ENCODE data around the gene GPX4.
"Not testable (repeated sequence)": the region's sequence is repeated elsewhere in the genome, so short reads cannot be mapped to it uniquely, and the experiment has no call there.

GPX4 gene

GRCh38 chr19:1105008-1105872 is 1.4 kb downstream of the GPX4 start:
- no peak for DNase-seq

DNA sequence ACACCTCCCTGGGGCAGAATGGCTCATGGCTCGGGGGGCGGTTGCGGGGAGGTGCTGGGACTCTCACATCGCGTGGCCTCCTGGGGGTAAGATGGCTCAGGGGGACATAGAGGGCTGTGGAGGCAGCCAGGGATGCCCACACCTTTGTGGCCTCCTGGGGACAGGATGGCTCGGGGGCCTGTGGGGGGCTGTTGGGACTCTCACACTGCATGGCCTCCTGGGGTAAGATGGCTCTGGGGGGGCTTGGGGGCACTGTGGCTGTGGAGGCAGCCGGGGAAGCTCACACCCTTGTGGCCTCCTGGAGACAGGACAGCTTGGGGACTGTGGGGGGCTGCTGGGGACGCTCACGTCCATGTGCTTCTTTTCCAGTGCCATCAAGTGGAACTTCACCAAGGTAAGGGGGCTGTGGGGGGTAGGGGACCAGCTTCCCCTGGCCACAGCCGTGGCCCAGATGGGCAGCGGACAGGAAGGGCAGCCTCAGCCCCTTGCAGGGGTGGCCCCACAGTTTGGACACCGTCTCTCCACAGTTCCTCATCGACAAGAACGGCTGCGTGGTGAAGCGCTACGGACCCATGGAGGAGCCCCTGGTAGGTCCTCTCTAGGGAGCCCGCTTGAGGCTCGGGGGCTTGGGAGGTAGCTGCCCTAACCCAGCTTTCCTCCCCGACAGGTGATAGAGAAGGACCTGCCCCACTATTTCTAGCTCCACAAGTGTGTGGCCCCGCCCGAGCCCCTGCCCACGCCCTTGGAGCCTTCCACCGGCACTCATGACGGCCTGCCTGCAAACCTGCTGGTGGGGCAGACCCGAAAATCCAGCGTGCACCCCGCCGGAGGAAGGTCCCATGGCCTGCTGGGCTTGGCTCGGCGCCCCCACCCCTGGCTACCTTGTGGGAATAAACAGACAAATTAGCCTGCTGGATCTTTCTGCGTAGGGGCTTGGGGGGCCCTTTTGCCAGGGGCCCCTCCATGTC is 2.4 kb downstream of the GPX4 start:
- DNase-seq: no peak

- no peak for DNase-seq
Observed at GRCh38 chr19:1106841-1107660, 3.3 kb downstream of the GPX4 start.

DNA sequence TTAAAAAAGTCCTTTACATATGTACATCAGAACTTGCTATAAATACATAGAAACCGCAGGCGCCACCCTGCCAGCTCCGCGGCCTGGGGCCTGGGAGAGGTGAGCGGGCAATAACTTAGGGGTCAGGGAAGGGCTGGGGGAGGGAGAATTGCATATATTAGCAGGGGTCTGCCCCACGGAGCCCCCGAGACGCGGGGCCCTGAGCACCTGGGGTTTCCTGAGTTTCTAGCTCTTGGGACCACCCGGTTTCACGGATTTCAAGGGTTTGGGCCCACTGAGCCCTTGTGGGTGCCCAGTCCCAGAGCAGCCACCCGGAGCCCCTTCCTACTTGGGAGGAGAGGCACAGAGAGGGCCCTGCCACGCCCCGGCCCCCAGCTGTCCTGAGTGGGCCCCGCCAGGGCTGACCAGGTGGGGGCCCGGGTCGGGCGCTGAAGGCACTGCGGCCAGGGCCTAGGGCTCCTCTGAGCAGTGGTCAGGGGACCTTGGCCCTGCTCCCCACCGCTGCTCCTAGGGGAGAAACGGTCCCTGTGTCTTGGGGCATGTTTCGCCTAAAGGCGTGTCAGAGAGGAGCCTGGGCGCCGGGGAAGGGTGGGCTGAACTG is 4.0 kb downstream of the GPX4 start:
- no peak for DNase-seq

DNA sequence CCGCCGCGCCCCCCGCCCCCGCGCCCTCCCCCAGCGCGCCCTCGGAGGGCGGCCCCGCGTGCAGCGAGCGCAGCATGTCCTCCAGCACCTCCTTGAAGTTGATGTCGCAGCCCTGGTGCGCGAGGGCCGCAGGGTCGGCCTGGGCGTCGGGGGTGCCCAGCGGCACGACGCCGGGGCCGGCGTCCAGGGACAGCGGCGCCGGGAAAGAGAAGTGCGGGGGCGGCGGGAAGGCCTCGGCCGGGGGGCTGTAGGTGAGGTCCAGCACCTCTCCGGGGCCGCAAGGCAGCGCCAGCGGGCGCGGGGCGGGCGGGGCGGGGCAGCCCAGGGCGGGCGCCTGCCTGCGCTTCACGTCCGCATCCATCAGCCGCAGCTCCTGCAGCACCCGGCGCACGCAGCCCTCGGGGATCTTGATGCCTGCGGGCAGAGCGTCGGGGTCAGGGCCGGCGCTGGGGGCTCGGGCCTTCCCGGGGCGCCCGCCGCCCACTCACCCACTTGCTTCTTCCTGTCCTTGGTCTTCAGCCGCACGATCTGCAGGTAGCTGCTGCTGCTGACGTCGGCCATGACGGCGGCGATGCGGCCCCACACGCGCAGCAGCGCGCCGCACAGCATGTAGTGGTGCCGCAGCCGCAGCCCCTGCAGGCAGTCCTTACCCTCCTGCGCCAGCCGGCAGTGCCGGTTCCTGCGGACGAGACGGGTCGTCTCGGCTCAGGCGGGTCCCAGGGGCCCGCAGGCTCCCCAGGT is 4.7 kb downstream of the GPX4 start:
- DNase-seq: no peak

DNA sequence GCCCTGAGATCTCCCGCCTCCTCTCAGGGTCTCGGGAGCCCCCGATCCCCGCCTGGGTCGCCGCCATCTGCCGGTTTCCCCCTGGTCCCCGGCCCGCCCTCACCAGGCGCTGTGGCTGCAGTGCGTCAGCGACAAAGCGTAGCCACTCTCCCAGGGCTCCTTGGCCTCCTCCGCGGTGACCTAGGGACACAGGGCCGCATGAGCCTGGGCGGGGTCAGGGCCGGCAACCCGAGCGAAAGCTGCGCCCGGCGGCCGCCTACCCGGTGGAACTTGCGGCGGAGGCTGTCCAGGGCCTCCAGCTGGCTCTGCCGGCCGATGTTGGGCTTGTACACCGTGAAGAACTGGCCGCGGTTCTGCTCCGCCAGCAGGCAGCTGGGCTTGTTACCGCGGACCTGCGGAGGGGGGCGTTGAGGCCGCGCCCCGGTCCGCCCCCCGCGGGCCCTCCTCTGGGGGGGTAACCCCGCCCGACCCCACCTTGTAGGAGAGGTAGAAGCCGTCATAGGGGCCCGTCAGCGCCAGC is 5.3 kb downstream of the GPX4 start:
- no peak for DNase-seq

DNA sequence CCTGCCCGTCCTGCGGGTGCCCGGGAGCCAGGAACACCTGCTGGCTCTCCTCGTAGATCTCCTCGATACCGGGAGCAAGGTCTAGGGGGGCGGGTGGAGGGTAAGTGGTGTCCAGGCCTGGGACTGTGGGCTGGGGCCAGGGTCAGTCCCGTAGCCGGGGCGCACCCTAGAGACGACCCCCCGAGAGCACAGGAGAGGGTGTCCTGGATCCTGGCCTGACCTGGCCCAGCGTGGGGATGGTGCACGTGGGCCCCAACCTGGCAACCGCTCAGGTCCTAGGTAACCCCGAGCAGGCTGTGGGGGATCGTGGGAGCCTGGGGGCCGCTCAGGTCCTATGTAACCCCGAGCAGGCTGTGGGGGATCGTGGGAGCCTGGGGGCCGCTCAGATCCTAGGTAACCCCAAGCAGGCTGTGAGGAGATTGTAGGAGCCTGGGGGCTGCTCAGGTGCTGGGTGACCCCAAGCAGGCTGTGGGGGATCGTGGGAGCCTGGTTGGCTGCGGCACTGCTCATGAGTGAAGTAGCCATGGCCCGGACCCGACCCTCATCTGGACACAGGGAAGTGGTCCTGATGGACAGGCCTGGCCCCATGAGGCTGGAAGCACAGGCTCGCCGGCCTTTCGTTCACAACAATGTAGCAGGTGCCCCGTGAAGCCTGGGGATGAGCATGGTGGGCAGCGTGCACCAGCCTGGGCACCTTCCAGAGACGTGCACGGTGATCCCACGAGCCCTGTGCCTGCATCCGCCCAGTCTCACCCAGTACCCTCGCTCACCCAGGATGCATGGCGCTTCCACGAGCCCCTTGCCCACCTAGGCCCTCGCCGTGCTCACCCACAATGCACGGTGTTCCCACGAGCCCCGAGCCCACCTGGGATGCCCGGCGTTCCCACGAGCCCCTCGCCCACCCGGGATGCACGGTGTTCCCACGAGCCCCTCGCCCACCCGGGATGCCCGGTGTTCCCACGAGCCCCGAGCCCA is 6.2 kb downstream of the GPX4 start:
- DNase-seq: no peak

DNA sequence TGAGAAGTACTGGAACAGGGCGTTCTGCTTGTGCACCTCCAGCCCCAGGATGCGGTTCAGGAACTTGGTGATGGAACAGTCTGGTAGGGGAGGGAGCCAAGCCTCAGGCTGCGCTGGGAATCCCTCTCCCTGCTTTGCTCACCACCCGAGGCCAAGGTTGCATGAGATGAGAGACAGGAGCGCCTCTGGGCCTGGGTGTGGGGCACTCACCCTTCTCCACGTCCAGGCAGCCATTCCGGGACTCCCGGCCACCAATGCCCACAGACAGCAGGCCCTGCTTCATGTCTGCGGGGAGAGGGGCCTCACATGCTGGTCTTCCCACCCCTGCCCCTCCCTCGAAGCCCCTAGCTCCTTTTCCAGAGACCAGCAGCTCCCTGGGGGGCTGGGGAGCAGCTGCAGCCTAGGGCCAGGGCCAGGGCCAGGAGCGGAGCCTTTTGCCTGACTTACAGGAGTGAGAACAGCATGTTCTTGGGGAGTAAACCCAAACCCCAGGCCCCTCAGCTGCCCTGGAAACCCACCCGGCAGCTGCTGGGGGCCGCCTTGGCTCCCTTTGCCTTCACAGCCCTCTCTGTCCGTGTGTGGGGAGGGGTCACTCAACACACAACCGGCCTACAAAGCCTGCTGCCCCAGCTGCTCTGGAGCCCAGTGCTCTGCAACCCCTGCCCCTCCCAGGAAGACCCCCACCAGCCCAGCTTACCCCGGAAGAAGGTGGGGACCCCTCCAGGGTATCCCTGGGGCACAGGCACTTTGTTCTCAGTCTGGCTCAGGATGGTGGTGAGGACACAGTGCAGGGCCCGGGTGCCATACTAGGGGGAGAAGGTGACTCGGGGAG is 7.2 kb downstream of the GPX4 start:
- no peak for DNase-seq

- DNase-seq: no peak
Observed at GRCh38 chr19:1111641-1112267, 8.0 kb downstream of the GPX4 start.

- no peak for DNase-seq
Observed at GRCh38 chr19:1112268-1113029, 8.7 kb downstream of the GPX4 start.

DNA sequence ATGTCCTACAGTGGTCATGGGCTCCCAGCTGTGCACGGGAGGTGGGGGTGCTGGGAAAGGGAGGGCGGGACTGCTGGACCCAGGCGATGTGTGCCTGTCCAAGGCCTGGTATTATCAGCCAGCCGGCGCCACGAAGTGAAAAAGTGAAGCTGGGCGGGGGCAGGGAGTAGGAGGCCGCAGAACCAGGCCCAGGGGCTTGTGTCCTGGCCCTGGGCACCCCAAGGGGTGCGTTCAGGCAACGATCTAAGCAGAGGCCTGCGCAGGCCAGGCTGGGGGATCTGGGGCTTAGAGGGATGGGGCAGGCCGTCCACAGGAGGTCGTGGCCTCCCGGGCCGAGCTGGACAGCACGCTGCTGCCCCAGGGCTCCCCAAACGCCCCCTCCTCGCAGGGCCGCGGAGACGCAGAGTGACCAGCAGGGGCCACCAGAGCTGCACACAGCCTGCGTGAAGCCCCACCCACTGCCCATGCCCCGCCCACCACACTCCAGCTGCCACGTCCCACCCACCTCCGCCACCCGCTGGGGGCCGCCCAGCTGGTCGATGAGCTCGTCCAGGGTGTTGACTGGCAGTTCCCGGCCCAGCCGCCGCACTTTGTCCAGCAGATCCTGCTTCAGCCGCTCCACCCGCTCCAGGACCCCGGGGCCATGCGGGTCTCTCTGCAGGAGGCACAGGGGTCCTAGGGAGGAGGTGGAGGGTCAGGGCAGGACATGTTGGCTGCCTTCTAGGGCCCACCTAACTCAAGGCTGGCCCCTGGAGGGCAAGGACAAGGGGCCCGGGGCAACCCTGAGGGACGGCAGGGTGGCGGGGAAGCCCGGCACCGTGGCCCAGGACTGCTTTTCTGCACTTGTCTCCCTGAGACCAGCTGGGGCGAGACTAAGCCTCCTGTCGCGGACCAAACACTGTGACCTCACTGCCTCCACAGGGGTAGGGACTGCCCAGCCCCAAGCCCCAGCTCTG is 9.5 kb downstream of the GPX4 start:
- DNase-seq: peak; percentile 49

DNA sequence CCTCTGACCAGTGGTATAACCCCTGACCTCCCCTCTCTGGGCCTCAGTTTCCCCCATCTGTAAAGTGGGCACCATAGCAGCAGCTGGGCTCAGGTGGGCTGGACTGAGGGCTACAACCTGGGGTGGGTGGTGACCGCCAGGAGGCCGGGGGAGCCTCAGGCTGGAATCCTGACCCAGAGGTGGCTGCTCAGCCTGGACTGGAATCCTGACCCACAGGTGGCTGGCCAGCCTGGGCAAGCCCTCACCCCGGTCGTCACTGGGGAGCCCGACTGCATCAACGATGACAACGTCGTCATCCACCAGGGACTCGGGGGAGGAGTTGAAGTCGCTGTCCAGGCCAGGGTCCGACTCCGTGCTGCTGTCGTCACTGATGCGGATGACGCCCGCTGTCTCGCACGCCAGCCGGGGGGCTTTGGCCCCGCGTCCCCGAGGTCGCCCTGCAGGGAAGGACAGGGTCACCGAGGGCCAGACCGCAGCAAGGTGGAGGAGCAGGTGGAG is 10.2 kb downstream of the GPX4 start:
- DNase-seq: no peak

GRCh38 chr19:1114728-1115127 is 10.9 kb downstream of the GPX4 start:
- DNase-seq: not testable (repeated sequence)

DNA sequence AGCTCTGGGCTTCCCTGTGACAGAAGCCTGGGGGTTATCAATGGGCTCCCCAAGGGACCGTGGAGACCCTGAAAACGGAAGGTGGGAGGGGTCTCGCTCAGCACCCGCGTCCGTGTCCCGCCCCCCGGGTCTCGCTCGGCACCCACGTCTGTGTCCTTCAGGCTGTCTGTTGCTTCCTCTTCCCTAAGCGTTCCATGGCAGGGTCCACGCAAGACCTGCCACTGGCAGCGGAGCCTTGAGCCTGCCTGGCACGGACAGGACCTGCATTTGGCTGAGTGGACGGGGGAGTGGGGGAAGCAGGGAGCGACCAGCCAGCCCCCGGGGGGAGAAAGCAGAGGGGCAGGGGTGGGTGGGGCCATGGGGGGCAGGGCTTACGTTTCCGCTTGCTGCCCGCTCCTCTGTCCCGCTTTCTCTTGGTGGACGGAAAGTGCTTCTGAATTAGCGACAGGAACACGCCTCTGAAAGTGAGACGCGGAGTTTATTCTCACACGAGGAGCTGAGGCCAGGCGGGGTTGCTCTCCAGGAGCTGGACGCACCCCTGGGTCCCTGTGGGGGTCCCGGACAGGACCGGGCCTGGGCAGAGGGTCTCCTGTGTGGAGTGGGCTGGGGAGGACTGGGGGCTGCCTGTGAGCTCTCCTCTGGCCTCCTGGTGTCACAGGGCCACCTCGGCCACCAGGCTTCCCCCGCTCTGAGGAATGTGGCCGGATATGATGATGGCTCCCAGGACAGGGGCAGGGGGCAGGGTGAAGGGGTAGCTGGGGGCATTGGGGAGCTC is 12.0 kb downstream of the GPX4 start:
- no peak for DNase-seq

DNA sequence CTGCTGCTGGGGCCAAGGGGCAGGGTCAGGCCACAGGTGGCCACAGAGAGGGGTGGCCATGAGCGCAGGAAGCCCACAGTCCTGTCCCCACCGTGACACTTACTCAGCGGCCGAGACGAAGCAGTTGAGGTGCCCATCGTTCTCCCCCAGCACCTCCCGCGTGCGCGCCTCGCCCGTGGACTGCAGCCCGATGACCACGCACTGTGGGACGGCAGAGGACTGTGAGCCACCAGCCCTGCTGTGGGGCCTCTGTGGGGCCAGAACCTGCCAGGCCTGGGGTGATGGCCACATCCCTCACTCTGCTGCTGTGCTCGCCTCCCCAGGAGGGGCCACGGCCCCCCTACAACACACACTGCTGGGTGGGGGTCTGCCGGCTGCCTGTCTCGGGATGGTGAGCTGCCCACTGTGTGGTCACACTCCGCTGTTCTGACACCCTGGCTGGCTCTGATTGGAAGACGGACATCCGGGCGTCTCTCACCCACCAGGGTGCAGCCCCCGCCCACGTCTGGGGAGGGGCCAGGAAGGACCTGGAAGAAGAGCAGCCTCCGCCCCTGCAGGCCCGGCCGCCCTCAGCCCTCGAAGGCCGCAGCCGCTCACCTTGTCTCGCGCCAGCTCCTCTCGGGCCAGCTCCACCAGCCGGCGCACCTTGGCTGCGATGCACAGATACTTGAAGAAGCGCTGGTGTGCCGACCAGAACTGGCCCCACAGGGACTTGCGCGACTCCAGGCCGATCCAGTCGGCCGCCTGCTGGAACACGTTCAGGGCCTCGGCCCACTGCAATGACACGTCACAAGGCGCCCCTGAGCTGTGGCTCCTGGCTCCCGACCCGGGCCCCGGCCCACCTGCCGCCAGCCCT is 13.2 kb downstream of the GPX4 start:
- no peak for DNase-seq

Measured in NCI-H345 (cell line).